NCI-H1048 (cell line): ENCODE results near the gene F7.
"Not testable (repeated sequence)": the region's sequence is repeated elsewhere in the genome, so short reads cannot be mapped to it uniquely, and the experiment has no call there.

ENCODE experiments used
- DNase-seq: peaks from one replicate; lab custom pipeline; 2025; lab: John Stamatoyannopoulos, UW

The F7 gene

GRCh38 chr13:113102302-113102701, 3.3 kb upstream of the F7 start:
- not testable (repeated sequence) for DNase-seq

GRCh38 chr13:113102727-113103126, 2.9 kb upstream of the F7 start:
- no peak for DNase-seq

- no peak for DNase-seq
Observed at GRCh38 chr13:113103646-113104045, 1.9 kb upstream of the F7 start.

GRCh38 chr13:113105921-113106452, 396 bp downstream of the F7 start:
- no peak for DNase-seq

GRCh38 chr13:113106711-113107351, 1.2 kb downstream of the F7 start:
- no peak for DNase-seq

GRCh38 chr13:113108521-113108920, 2.9 kb downstream of the F7 start:
- DNase-seq: not testable (repeated sequence)

- DNase-seq: no peak
Observed at GRCh38 chr13:113109151-113110047, 3.8 kb downstream of the F7 start.

GRCh38 chr13:113110048-113110851, 4.7 kb downstream of the F7 start:
- DNase-seq: no peak

- no peak for DNase-seq
Observed at GRCh38 chr13:113110852-113111315, 5.3 kb downstream of the F7 start.

- DNase-seq: not testable (repeated sequence)
Observed at GRCh38 chr13:113111821-113112220, 6.2 kb downstream of the F7 start.

- not testable (repeated sequence) for DNase-seq
Observed at GRCh38 chr13:113112475-113112874, 6.9 kb downstream of the F7 start.

- DNase-seq: no peak
Observed at GRCh38 chr13:113112893-113113845, 7.6 kb downstream of the F7 start.

GRCh38 chr13:113113846-113114271, 8.3 kb downstream of the F7 start:
- no peak for DNase-seq

- DNase-seq: no peak
Observed at GRCh38 chr13:113114511-113115362, 9.1 kb downstream of the F7 start.

- DNase-seq: no peak
Observed at GRCh38 chr13:113115363-113116205, 10.0 kb downstream of the F7 start.

GRCh38 chr13:113116206-113116800, 10.7 kb downstream of the F7 start:
- DNase-seq: no peak

- no peak for DNase-seq
Observed at GRCh38 chr13:113116871-113117271, 11.3 kb downstream of the F7 start.

GRCh38 chr13:113117335-113117872, 11.8 kb downstream of the F7 start:
- no peak for DNase-seq
